Putamen (tissue), 1 donor: ENCODE data around the gene PRKACA.
"Not testable (repeated sequence)": the region's sequence is repeated elsewhere in the genome, so short reads cannot be mapped to it uniquely, and the experiment has no call there.

Experiments used
- DNase-seq: peaks from one replicate; pipeline ENCODE4 v3.0.0-alpha.2; 2016; ENCODE audit warnings: low spot score

Gene PRKACA

DNA sequence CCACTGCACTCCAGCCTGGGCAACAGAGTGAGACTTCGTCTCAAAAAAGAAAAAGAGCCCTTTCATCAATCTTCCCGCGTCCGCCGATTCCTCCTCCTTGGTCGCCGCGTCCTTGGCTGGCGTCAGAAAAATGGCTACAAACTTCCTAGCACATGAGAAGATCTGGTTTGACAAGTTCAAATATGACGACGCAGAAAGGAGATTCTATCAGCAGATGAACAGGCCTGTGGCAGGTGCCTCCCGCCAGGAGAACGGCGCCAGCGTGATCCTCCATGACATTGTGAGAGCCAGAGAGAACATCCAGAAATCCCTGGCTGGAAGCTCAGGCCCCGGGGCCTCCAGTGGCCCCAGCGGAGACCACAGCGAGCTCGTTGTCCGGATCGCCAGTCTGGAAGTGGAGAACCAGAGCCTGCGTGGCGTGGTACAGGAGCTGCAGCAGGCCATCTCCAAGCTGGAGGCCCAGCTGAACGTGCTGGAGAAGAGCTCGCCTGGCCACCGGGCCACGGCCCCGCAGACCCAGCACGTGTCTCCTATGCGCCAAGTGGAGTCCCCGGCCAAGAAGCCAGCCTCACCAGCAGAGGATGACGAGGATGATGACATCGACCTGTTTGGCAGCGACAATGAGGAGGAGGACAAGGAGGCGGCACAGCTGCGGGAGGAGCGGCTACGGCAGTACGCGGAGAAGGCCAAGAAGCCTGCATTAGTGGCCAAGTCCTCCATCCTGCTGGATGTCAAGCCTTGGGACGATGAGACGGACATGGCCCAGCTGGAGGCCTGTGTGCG, 47.1 kb downstream of the PRKACA start:
- no peak for DNase-seq

DNA sequence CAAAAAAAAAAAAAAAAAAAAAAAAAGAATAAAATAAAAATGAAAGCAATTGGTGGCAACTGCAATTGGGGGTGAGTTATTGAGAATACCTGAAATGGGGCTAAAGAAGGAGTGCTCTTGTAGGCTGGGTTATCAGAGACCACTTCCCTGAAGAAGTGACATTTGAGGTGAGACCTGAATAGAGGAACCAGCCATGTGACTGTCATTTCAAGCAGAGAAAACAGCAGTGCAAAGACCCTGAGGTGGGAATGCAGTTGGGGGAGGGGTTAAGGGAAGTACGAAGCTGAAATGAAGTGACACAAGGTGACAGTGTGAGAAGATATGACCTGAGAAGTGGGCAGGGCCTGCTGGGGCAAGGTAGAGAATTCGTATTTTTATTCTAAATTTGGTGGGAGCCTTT, 51.4 kb downstream of the PRKACA start:
- no peak for DNase-seq

DNA sequence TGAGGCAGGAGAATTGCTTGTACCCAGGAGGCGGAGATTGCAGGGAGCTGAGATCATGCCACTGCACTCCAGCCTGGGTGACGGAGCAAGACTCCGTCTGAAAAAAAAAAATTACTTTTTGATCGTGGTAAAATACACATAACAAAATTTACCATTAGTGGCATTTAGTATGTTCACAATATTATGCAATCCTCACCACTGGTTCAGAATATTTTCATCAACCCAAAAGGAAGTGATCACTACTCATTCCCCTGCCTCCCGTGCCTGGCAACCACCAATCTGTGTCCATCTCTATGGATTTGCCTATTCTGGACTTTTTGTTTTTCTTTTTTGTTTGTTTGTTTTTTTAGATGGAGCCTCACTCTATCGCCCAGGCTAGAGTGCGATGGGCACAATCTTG, 54.5 kb downstream of the PRKACA start:
- no peak for DNase-seq

DNA sequence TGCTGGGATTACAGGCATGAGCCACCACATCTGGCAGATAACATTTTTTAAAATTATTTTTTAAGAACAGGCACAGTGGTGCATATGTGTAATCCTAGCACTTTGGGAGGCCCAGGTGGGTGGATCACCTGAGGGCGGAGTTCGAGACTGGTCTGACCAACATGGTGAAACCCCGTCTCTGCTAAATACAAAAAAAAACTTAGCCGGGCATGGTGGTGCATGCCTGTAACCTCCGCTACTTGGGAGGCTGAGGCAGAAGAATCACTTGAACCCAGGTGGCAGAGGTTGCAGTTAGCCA, 55.1 kb downstream of the PRKACA start:
- no peak for DNase-seq

DNA sequence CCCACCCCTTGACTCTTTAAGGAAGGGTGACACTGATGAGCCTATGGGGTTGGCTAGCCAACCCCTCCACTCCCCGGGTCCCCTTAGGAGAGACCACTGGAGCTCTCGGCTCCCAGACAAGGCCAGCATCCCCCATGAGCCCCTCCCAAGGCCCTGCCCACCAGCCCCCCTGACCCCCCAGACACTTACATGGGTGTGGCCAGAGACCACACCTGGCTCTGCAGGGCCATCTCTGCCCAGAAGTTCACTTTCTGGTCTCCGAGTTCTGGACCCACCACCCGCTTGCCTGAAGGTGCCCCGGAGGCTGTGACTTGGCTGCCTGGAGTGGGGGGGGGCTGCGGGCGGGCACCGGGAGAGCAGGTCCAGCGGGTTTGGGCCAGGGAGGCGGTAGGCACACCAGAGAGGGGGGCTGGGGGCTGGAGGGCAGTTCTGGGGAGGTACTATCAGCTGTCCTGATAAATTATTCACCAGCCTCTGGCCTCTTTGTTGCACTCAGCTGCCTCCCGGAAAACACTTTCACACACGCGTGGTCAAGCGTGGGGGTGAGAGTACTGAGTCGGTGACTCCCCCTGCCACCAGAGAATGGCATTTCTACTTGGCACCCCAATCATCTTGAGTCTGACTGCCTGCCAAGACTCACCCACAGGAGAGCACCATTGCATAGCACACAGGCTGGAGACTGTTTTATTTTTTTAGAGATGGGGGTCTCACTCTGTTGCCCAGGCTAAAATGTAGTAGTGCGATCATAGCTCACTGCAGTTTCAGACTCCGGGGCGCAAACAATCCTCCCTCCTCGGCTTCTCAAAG, 55.6 kb downstream of the PRKACA start, which contains the start of gene PALM3:
Gene PALM3 (minus strand): TSS at position 326 of the 807 bp plus-strand sequence. CDS start 96 bp downstream, at position 230.
- no peak for DNase-seq

DNA sequence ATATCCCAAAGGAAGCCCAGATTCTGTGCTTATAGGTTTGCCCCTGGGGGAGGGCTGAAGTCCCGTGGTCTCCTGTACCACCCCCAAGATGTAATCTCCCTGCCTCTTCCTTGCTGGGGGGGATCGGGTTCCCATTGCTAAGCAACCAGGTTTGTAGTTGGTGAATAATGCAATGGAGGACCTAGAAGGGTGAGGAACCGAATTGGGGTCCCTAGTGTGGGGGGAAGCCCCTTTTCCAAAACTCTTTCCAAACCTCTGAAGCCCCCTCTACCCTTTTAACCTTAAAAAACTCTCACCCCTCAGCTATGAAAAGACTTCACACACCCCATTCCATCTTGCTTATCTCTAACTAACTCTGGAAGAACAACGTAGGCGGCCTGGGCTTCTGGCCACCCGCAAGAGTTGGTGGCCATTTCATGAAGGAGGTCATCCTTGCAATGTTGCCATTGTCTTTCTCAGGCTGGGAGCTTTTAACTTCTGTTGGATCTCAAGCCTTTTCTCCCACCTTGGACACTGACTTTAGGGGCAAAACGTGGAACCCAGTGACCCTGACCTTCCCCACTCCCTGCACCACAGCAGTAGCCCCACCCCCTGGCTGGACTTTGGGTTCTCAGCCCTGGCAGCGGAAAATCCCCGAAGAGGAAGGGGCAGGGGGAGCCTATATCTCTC, 56.3 kb downstream of the PRKACA start:
- no peak for DNase-seq

DNA sequence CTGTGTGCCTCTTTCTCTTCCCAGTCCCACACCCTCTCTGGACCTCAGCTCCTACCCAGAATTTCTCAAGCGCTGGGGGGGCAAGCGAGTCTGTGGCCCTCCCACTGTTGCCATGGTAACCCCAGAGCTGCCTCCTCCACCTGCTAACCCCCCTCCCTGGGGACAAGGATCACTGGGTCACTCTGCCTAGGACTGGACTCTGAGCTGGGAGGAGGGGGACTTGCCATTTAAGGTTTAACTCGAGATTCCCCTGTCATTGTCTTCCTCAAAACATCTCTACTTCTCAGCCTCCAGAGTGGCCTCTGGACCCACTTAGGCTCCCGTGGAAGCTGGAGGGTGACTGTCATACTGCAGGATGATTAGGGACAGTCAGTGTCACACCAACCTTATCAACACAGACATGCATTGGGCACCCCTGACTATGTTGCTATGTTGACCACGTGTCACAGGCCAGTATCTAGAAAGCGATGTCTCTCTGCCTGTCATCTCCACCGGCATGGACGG, 57.9 kb downstream of the PRKACA start:
- no peak for DNase-seq

DNA sequence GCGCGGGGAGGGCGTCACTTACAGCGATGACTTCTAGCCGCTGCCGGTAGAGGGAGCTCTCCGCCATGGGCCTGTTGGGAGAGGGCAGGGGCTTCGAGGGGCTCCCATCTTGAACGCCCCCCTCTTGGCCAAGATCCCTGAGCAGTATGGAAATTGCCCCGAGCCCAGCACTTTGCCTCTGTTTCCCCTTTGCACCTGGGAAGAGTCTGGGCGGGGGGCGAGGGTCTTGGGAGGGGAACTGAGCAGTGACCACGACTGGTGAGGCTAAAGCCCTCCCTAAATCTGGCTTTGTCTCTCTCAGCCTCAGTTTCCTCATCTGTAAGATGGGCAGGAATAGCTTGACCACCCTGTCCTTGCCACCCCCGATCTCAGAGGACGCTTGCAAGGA, 58.5 kb downstream of the PRKACA start:
- no peak for DNase-seq

DNA sequence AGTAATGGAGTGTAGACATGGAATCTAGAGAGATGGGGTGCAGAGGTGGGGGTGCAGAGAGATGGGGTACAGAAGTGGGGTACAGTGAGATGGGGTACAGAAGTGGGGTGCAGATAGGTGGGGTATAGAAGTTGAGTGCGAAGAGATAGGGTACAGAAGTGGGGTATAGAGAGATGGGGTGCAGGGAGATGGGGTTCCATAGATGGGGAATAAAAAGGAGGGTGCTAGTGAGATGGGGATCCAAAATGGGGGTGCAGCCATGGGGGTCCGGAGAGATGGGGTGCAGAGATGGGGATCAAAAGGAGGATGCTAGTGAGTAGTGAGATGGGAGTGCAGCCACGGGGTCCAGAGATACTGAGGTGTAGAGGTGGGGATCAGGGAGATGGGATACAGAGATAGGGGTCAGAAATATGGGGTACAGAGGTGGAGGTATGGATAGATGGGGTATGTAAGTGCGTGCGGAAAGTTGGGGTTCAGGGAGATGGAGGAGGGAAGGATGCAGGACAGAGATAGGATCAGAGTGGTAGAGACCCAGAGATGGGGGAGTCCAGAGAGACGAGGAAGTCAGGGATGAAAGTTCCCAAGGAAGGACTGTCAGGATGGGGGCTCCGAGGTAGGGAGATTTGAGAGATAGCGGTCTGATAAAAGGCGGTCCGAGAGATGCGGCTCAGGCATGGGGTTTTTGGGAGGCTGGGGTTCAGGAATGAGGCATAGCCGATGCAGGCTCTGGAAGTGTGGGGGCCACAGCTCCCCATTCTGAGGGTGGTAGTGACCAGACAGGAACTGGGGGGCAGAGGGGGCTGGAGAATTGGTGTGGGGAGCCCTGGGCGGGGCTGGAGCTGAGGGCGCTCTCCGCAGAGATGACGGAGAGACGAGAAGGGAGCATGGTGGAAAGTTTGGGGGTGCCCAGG, 59.1 kb downstream of the PRKACA start:
- no peak for DNase-seq

DNA sequence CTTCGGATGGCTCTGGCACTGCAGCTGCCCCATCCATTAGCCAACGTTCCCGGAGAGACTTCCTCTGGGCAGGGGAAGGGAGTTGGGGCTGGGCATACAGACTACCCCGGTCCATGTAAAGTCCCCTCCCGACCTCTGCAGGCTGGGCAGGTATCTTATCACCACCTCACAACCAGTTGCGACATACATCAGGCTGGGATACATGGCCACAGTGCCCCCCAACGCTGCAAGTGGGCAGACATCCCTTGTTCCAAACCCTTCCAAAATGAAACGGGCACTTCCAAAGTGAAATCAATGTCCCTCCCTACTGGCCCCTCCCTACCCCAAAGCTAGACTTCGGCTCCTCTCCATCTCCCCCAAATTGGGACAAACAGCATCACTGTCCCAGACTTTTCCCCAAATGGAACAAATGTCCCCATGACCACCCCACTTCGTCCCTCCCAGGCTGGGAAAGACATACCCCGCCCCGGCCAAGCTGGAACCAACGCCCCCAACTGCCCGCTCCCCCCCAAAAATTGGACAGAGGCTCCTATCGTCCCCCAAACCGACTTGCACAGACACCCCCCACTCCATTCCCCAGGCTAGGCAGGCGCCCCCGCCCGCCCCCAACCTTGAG, 60.7 kb downstream of the PRKACA start:
- no peak for DNase-seq

DNA sequence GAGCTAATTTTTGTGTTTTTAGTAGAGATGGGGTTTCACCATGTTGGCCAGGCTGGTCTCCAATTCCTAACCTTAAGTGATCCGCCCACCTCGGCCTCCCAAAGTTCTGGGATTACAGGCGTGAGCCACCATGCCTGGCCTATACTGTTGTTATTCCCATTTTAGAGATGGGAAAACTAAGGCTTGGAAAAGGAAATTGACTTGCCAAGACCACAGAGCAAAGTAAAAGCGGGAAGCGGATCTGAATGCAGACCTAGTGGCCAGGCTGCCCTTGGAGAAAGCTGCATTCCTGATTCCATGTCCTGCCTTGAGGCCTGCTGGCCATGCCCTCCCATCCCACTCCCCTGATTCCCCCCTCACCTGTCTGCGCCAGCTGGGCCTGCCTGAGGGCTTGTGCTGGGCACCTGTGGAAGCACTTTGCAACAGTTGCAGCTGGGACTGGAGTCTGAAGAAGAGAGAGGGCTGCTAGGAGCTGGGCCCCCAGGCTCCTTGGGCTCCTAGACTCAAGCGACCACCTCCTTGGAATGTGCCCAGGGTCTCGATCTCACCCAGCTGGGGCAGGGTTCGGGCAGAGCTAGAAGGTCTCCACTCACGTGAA, 61.4 kb downstream of the PRKACA start:
- no peak for DNase-seq

DNA sequence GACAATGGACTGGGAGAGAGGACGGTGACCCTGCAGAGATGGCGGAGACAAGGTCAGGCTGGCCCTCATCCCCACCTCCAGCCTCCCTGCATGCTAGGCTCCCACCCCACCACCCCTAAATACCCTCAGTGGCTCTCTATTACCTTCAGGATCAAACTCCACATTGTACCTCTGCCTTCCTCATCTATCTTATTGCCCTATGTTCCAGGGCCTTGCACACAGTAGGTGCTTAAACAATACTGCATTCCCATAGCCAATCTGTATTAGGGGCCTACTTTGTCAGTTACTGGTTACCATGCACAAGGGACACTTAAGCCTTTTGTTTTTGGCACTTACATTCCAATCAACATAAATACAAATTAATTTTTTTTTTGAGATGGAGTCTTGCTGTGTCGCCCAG, 62.2 kb downstream of the PRKACA start:
- no peak for DNase-seq

DNA sequence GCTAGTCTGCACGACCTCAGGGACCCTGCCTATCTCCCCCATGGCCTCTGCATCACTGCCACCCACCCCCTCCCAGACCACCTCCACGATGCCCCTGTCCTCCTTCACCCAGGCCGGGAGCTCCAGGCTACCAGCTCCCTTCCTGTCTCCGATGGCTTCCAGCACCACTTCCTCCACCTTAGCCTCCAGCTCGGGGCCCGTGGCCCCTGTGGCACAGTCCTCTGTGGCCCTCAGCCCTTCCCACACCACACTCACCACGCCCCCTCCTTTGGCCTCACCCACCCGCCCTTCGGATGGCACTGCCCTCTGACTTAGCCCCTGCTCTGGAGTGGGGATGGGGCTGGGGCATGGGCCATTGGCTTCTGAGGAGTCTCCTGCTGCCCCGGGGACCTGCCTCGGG, 62.8 kb downstream of the PRKACA start:
- no peak for DNase-seq

DNA sequence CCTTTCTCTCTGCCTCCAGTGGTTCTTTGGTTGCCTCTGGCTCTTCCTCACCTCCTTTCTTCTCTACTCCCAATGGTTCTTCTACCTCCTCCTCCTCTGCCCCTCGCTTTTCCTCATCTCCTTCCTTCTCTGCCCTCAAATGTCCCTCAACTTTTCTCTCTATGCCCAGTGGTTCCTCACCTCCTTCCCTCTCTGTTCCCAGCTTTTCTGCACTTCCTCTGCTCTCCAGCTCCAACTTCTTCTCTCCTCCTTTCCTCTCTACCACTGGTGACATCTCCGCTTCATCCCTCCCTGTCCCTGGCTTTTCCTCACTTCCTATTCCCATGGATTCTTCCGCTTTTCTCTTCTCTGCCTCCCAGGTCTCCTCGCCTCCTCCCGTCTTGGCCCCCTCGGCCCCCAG, 63.5 kb downstream of the PRKACA start:
- DNase-seq = no peak

DNA sequence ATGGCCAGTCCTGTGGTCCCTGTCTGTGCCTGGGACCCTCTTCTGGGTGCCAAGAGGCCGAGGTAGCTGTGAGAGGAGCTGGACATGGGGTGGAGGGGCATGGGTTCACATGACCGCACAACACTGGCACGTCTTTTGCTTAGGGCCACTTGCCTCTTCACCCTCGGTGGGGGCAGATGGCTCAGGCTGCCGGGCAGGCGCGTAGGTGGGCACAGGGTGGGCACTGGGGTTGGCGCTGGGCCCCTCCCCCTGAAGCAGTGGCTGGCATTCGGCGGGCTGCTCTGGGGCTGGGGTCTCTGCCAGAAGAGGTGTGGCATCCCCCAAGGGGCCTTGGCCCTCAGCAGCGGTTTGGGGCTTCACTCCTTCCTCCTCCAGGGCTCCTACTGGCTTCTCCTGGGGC, 64.1 kb downstream of the PRKACA start:
- DNase-seq = no peak

DNA sequence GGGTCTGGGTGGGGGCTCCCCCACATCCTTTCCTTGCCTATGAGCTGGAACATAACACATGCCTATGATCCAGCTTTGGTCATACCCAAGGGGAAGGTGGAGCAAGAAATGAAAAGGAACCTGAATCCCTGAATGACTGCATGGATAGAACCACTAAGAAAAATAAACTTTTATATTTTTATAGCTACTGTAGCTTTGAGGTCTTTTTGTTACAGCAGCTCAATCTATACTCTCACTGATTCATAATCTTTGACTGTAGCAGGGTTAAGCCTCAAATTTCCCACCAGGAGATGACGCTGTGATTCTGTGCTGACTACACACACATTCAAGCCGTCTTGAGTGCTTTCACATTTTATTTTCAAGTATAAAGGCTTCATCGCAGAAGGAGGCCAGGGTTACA, 64.5 kb downstream of the PRKACA start:
- DNase-seq = no peak

DNA sequence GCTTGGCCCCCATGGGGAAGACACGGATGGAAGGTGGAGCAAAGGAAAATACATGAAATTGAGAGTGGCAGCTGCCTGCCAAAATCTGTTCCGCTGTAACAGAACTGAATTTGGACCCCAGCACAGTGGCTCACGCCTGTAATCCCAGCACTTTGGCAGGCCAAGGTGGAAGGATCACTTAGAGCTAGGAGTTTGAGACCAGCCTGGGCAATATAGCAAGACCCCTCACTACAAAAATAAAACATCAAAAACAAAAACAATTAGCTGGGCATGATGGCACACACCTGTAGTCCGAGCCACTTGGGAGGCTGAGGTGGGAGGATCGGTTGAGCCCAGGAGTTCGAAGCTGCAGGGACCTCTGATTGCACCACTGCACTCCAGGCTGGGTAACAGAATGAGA, 65.1 kb downstream of the PRKACA start:
- no peak for DNase-seq

DNA sequence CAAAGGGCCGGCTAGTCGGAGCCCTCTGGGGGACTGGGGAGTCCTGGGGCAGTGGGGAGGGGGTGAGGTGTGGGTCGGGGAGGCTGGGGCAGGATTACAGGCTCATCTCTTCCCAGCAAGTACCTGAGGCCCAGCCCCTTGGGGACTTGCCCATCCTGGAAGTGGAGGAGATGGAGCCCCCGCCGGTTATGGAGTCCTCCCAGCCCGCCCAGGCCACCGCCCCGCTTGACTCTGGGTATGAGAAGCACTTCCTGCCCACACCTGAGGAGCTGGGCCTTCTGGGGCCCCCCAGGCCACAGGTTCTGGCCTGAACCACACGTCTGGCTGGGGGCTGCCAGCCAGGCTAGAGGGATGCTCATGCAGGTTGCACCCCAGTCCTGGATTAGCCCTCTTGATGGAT, 65.6 kb downstream of the PRKACA start:
- DNase-seq = no peak

DNA sequence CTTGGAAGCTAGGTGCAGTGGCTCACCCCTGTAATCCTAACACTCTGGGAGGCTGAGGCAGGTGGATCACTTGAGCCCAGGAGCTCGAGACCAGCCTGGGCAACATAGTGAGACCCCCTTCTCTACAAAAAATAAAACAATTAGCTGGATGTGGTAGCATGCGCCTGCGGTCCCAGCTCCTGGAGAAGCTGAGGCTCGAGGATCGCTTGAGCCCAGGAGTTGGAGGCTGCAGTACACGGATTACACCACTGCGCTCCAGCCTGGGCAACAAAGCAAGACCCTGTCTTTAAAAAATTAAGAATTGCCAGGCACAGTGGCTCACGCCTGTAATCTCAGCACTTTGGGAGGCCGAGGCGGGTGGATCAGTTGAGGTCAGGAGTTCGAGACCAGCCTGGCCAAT, 66.6 kb downstream of the PRKACA start:
- not testable (repeated sequence) for DNase-seq

DNA sequence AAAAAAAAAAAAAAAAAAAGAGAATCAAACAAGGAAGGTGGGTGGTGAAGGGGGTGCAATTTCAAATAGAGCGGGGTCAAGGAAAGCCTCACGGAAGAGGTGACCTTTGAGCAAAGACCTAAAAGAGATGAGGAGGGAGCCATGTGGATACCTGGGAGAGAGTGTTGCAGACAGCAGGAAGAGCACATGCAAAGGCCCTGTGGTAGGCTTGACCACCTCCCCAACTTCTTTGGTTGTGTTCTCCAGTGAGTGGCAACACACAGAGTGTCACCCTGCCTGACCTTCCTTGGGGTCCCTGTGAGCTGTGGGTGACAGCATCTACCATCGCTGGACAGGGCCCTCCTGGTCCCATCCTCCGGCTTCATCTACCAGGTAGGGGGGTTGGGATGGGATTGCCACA, 67.0 kb downstream of the PRKACA start:
- no peak for DNase-seq
